IMR-90 (cell line): ENCODE measurements around the gene HTT. TPM values are rescaled to one million over a fixed set of nuclear protein-coding genes. Genes with fewer than 3 reads are reported as not detected.

Experiments used
- ATAC-seq: fragments of 200-7000 bp; cut with Tn5 transposase; 2 replicates; pipeline ENCODE4 v1.9.1; 2020; ENCODE audit warnings: low read depth, mild to moderate bottlenecking, moderate library complexity
- BruUV-seq: library from RNA; stranded (reverse); fragments of 400-500 nt; replicated peaks from 2 replicates; lab custom pipeline; 2021; lab: Mats Ljungman, UMichigan
- CTCF ChIA-PET: fragments of 300-600 bp; formaldehyde crosslinking; extraction: SDS; loops from one replicate; lab custom pipeline; 2021; ENCODE audit warnings: antibody characterized with exemption; lab: Yijun Ruan, JAX
- POLR2A ChIA-PET: fragments of 300-600 bp; sonication (Branson Sonifier 250); formaldehyde crosslinking; loops from one replicate; lab custom pipeline; 2022; ENCODE audit warnings: antibody characterized with exemption; ENCODE audit not compliant: unreplicated experiment; lab: Charles Lee
- DNase-seq: peaks from one replicate; pipeline ENCODE4 v3.0.0; 2013
- H2AFZ ChIP-seq: replicated peaks from 2 replicates; pipeline ENCODE3; 2013; ENCODE audit warnings: low read length, mild to moderate bottlenecking; ENCODE audit not compliant: poor library complexity
- H2AK5ac ChIP-seq: 2 replicates; pipeline ENCODE4 v1.6.1; 2013; ENCODE audit warnings: low read depth, low read length, inconsistent platforms
- H2AK9ac ChIP-seq: replicated peaks from 2 replicates; pipeline ENCODE3; 2013; ENCODE audit warnings: mild to moderate bottlenecking, low read depth, low read length, moderate library complexity; ENCODE audit not compliant: poor library complexity
- H2BK120ac ChIP-seq: 2 replicates; pipeline ENCODE4 v1.6.1; 2013; ENCODE audit warnings: low read depth, low read length, inconsistent platforms
- H2BK15ac ChIP-seq: 3 replicates; pipeline ENCODE4 v1.6.1; 2013; ENCODE audit warnings: low read depth, low read length, inconsistent platforms
- H2BK20ac ChIP-seq: 2 replicates; pipeline ENCODE4 v1.6.1; 2013; ENCODE audit warnings: low read depth, mild to moderate bottlenecking, inconsistent platforms, low read length, moderate library complexity
- H2BK5ac ChIP-seq: 2 replicates; pipeline ENCODE4 v1.6.1; 2013; ENCODE audit warnings: mild to moderate bottlenecking, low read depth, low read length, inconsistent platforms; ENCODE audit not compliant: poor library complexity, severe bottlenecking
- H3K14ac ChIP-seq: replicated peaks from 2 replicates; pipeline ENCODE4 v1.6.1; 2013; ENCODE audit warnings: low read depth, low read length, inconsistent platforms
- H3K18ac ChIP-seq: 2 replicates; pipeline ENCODE4 v1.6.1; 2013; ENCODE audit warnings: low read depth, low read length, control low read depth
- H3K23ac ChIP-seq: 2 replicates; pipeline ENCODE4 v1.6.1; 2013; ENCODE audit warnings: low read depth, low read length, inconsistent platforms
- H3K27ac ChIP-seq: 2 replicates; pipeline ENCODE4 v1.5.1; 2013; ENCODE audit warnings: mild to moderate bottlenecking, control low read depth, low read length; ENCODE audit not compliant: insufficient read depth
- H3K27me3 ChIP-seq: 2 replicates; pipeline ENCODE4 v1.6.1; 2013; ENCODE audit warnings: low read length; ENCODE audit not compliant: control insufficient read depth, insufficient read depth
- H3K36me3 ChIP-seq: 2 replicates; pipeline ENCODE4 v1.6.1; 2013; ENCODE audit warnings: low read length, mixed read lengths; ENCODE audit not compliant: control insufficient read depth, insufficient read depth
- H3K4ac ChIP-seq: 2 replicates; pipeline ENCODE4 v1.6.1; 2013; ENCODE audit warnings: low read depth, low read length, inconsistent platforms
- H3K4me1 ChIP-seq: 2 replicates; pipeline ENCODE4 v1.6.1; 2013; ENCODE audit warnings: low read length, mixed read lengths; ENCODE audit not compliant: control insufficient read depth, insufficient read depth
- H3K4me2 ChIP-seq: 2 replicates; pipeline ENCODE4 v1.6.1; 2013; ENCODE audit warnings: low read depth, mild to moderate bottlenecking, control low read depth, low read length, moderate library complexity
- H3K4me3 ChIP-seq: 2 replicates; pipeline ENCODE4 v1.5.1; 2013; ENCODE audit warnings: low read depth, mild to moderate bottlenecking, control low read depth, low read length, moderate library complexity; ENCODE audit not compliant: insufficient read depth
- H3K56ac ChIP-seq: 2 replicates; pipeline ENCODE4 v1.6.1; 2013; ENCODE audit warnings: low read length, inconsistent platforms; ENCODE audit not compliant: insufficient read depth; ENCODE audit errors: extremely low read depth
- H3K79me1 ChIP-seq, 2 experiments: 2 replicates each; pipeline ENCODE4 v1.6.1; 2013; ENCODE audit warnings: low read length in 2 of 2, inconsistent platforms in 1 of 2, low read depth in 1 of 2
- H3K9ac ChIP-seq: 2 replicates; pipeline ENCODE4 v1.6.1; 2013; ENCODE audit warnings: low read depth, low read length, control low read depth
- H3K9me1 ChIP-seq: 2 replicates; pipeline ENCODE4 v1.6.1; 2013; ENCODE audit warnings: low read length, inconsistent platforms; ENCODE audit not compliant: insufficient read depth
- H3K9me3 ChIP-seq: 2 replicates; pipeline ENCODE4 v1.6.1; 2013; ENCODE audit warnings: low read length; ENCODE audit not compliant: control insufficient read depth, insufficient read depth
- H4K20me1 ChIP-seq: 2 replicates; pipeline ENCODE4 v1.6.1; 2013; ENCODE audit warnings: low read length, inconsistent platforms; ENCODE audit not compliant: insufficient read depth
- H4K5ac ChIP-seq: 2 replicates; pipeline ENCODE4 v1.6.1; 2013; ENCODE audit warnings: mild to moderate bottlenecking, low read depth, low read length, control low read depth
- H4K8ac ChIP-seq, 2 experiments: 2 replicates each; pipeline ENCODE4 v1.6.1; 2013; ENCODE audit warnings: low read depth in 2 of 2, low read length in 2 of 2, control low read depth in 1 of 2, inconsistent platforms in 1 of 2
- H4K91ac ChIP-seq: 2 replicates; pipeline ENCODE4 v1.6.1; 2013; ENCODE audit warnings: low read depth, low read length, inconsistent platforms; ENCODE audit not compliant: insufficient read depth
- BHLHE40 ChIP-seq: fragments of 150-350 bp; IDR thresholded peaks from 2 replicates; pipeline ENCODE4 v1.6.1; 2016; ENCODE audit warnings: mild to moderate bottlenecking, low read depth, low read length
- CEBPB ChIP-seq: IDR thresholded peaks from 2 replicates; pipeline ENCODE4 v1.6.1; 2012; ENCODE audit warnings: low read depth, low read length, improper control_type of control experiment
- CHD1 ChIP-seq: IDR thresholded peaks from 2 replicates; pipeline ENCODE4 v1.6.1; 2012; ENCODE audit warnings: low read depth, low read length, improper control_type of control experiment
- FOS ChIP-seq: fragments of 150-350 bp; IDR thresholded peaks from 2 replicates; pipeline ENCODE4 v1.6.1; 2016; ENCODE audit warnings: low read depth, low read length
- MAFK ChIP-seq: IDR thresholded peaks from 2 replicates; pipeline ENCODE4 v1.6.1; 2012; ENCODE audit warnings: low read depth, low read length, improper control_type of control experiment
- MAZ ChIP-seq: IDR thresholded peaks from 2 replicates; pipeline ENCODE4 v1.6.1; 2012; ENCODE audit warnings: low read depth, mild to moderate bottlenecking, low read length, improper control_type of control experiment, moderate library complexity, borderline replicate concordance
- MXI1 ChIP-seq: IDR thresholded peaks from 2 replicates; pipeline ENCODE4 v1.6.1; 2012; ENCODE audit warnings: low read depth, mild to moderate bottlenecking, low read length, moderate library complexity, borderline replicate concordance
- NFE2L2 ChIP-seq: fragments of 150-350 bp; IDR thresholded peaks from 2 replicates; pipeline ENCODE4 v1.6.1; 2016; ENCODE audit warnings: low read depth, mild to moderate bottlenecking, low read length
- POLR2A ChIP-seq: IDR thresholded peaks from 2 replicates; pipeline ENCODE4 v1.6.1; 2012; ENCODE audit warnings: mild to moderate bottlenecking, low read depth, low read length
- RAD21 ChIP-seq: IDR thresholded peaks from 2 replicates; pipeline ENCODE4 v1.6.1; 2012; ENCODE audit warnings: low read length, improper control_type of control experiment
- RCOR1 ChIP-seq: IDR thresholded peaks from 2 replicates; pipeline ENCODE4 v1.6.1; 2012; ENCODE audit warnings: mild to moderate bottlenecking, low read length, improper control_type of control experiment; ENCODE audit not compliant: insufficient replicate concordance
- RFX5 ChIP-seq: IDR thresholded peaks from 2 replicates; pipeline ENCODE4 v1.8.0; 2012; ENCODE audit warnings: low read depth, mild to moderate bottlenecking, low read length, moderate library complexity
- SMC3 ChIP-seq: fragments of 150-350 bp; IDR thresholded peaks from 2 replicates; pipeline ENCODE4 v1.6.1; 2016; ENCODE audit warnings: low read depth, mild to moderate bottlenecking, antibody characterized with exemption, low read length, moderate library complexity
- WGBS, 2 experiments: methylation state at CpG; one replicate each; pipeline versions ENCODE4 v1.1.5 to v1.1.7; 2013; ENCODE audit warnings: missing lambda C conversion rate in 2 of 2; ENCODE audit not compliant: insufficient read length in 1 of 2; ENCODE audit errors: extremely low coverage in 2 of 2; 5-methylcytosine and 5-hydroxymethylcytosine counted together
- dilution Hi-C: fragments of 300-500 bp; cut with HindIII; formaldehyde crosslinking; loops from one replicate; pipeline ENCODE4 v1.14.3; 2018; ENCODE audit warnings: low sequenced_read_pairs; ENCODE audit not compliant: unreplicated experiment
- in situ Hi-C: fragments of 300-500 bp; cut with MboI; formaldehyde crosslinking; loops from 3 replicates; pipeline ENCODE4 v1.14.3; 2019; ENCODE audit warnings: low sequenced_read_pairs, inconsistent platforms, mixed read lengths
- intact Hi-C: fragments of 100-400 bp; cut with micrococcal nuclease; formaldehyde crosslinking; loops from 2 replicates; pipeline ENCODE4 v1.10.0; 2022
- polyA plus RNA-seq, 3 experiments: library from polyadenylated mRNA; depleted of rRNA; stranded (reverse); fragments of >200 nt; gene quantifications; 2 replicates each; pipeline ENCODE4 v1.2.3, GENCODE V29; 2012; ENCODE audit warnings: low replicate concordance in 1 of 3
- total RNA-seq: library from RNA; depleted of rRNA; stranded (reverse); fragments of >200 nt; gene quantifications from 2 replicates; pipeline ENCODE4 v1.2.3, GENCODE V29; 2012
- TF ChIP-seq, protein P1 (sequence below): fragments of 150-350 bp; IDR thresholded peaks from 2 replicates; pipeline ENCODE4 v1.6.1; 2016; ENCODE audit warnings: low read depth, mild to moderate bottlenecking, low read length, moderate library complexity, borderline replicate concordance
- TF ChIP-seq, protein P2 (sequence below): fragments of 150-350 bp; IDR thresholded peaks from 2 replicates; pipeline ENCODE4 v1.6.1; 2017; ENCODE audit warnings: mild to moderate bottlenecking, antibody characterized with exemption, low read length, low read depth
- TF ChIP-seq, protein P3 (sequence below): conservative IDR thresholded peaks from 2 replicates; pipeline ENCODE4 v1.5.1; 2012; ENCODE audit warnings: mild to moderate bottlenecking, low read depth, low read length, improper control_type of control experiment

The HTT gene
- total and polyA plus RNA-seq, 2 of the 4 experiments (the other 2 are of a cell fraction), result 11.6 to 14.3 TPM

DNA sequence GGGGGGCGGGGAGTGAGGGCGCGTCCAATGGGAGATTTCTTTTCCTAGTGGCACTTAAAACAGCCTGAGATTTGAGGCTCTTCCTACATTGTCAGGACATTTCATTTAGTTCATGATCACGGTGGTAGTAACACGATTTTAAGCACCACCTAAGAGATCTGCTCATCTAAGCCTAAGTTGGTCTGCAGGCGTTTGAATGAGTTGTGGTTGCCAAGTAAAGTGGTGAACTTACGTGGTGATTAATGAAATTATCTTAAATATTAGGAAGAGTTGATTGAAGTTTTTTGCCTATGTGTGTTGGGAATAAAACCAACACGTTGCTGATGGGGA lies 1.1 kb downstream of the HTT start:
- peak overlapping the region; percentile 88 for H3K4me3 ChIP-seq
- H2BK20ac ChIP-seq, result no peak overlapping the region
- dilution Hi-C loops (no loop called here), intact Hi-C loops (no loop called here), in situ Hi-C loops (no loop called here)
- H3K9me3 ChIP-seq, result no peaks in the 10 kb centered on the region
- WGBS, 2 experiments, result 0% methylated on average over 2 of the region's 8 CpGs; no CpG with 5 or more reads in 1 of the 2 experiments
- H3K9me1 ChIP-seq, result peaks cover 13% of the 10 kb centered on the region
- H3K4ac ChIP-seq, result no peak overlapping the region; the same call in 1 of the 2 replicates
- H3K14ac ChIP-seq, result peak overlapping the region; percentile 92
- ATAC-seq (no peak), DNase-seq (no peak)
- H3K56ac ChIP-seq, result 0 out of 2 replicates have a peak overlapping the region, but pooled peaks have one; percentile 53
- H2BK15ac ChIP-seq, result no peak overlapping the region
- no peak overlapping the region for H4K91ac ChIP-seq
- H3K27me3 ChIP-seq, result no peaks in the 10 kb centered on the region
- H2AK5ac ChIP-seq, result no peak overlapping the region
- H3K18ac ChIP-seq, result no peak overlapping the region
- H3K4me1 ChIP-seq, result peaks cover 4% of the 10 kb centered on the region; the same call in 1 of the 2 replicates
- BruUV-seq, result no TSS peak
- H2BK5ac ChIP-seq, result no peak overlapping the region
- peak overlapping the region; percentile 84 for H3K23ac ChIP-seq
- ChIA-PET POLR2A (no interaction called here), CTCF (no interaction called here)
- H3K79me1 ChIP-seq, result peaks cover 8 to 40% of the 10 kb centered on the region in 2 experiments; a peak in 3 of 4 replicates
- H4K20me1 ChIP-seq, result peaks cover 42% of the 10 kb centered on the region
- H4K8ac ChIP-seq, result no peak overlapping the region
- no peak overlapping the region for H2AFZ ChIP-seq
- peak overlapping the region; percentile 46 for H3K9ac ChIP-seq
- H2BK120ac ChIP-seq, result no peak overlapping the region
- TF ChIP-seq RFX5, result no peak
- TF ChIP-seq BHLHE40, result no peak
- TF ChIP-seq RCOR1, result no peak
- TF ChIP-seq POLR2A, result no peak
- TF ChIP-seq SMC3, result no peak
- no peak for TF ChIP-seq RAD21
- TF ChIP-seq MAZ, result no peak
- no peak for TF ChIP-seq MAFK
- no peak for TF ChIP-seq CEBPB
- TF ChIP-seq, protein P1, sequence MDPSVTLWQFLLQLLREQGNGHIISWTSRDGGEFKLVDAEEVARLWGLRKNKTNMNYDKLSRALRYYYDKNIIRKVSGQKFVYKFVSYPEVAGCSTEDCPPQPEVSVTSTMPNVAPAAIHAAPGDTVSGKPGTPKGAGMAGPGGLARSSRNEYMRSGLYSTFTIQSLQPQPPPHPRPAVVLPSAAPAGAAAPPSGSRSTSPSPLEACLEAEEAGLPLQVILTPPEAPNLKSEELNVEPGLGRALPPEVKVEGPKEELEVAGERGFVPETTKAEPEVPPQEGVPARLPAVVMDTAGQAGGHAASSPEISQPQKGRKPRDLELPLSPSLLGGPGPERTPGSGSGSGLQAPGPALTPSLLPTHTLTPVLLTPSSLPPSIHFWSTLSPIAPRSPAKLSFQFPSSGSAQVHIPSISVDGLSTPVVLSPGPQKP, result no peak
- no peak for TF ChIP-seq MXI1
- TF ChIP-seq FOS, result no peak
- TF ChIP-seq, protein P2, sequence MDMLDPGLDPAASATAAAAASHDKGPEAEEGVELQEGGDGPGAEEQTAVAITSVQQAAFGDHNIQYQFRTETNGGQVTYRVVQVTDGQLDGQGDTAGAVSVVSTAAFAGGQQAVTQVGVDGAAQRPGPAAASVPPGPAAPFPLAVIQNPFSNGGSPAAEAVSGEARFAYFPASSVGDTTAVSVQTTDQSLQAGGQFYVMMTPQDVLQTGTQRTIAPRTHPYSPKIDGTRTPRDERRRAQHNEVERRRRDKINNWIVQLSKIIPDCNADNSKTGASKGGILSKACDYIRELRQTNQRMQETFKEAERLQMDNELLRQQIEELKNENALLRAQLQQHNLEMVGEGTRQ, result no peak
- TF ChIP-seq, protein P3, sequence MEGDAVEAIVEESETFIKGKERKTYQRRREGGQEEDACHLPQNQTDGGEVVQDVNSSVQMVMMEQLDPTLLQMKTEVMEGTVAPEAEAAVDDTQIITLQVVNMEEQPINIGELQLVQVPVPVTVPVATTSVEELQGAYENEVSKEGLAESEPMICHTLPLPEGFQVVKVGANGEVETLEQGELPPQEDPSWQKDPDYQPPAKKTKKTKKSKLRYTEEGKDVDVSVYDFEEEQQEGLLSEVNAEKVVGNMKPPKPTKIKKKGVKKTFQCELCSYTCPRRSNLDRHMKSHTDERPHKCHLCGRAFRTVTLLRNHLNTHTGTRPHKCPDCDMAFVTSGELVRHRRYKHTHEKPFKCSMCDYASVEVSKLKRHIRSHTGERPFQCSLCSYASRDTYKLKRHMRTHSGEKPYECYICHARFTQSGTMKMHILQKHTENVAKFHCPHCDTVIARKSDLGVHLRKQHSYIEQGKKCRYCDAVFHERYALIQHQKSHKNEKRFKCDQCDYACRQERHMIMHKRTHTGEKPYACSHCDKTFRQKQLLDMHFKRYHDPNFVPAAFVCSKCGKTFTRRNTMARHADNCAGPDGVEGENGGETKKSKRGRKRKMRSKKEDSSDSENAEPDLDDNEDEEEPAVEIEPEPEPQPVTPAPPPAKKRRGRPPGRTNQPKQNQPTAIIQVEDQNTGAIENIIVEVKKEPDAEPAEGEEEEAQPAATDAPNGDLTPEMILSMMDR, result no peak
- TF ChIP-seq NFE2L2, result no peak
- TF ChIP-seq CHD1, result no peak
- no peaks in the 10 kb centered on the region for H3K36me3 ChIP-seq
- H3K4me2 ChIP-seq, result peak overlapping the region; percentile 100
- no peak overlapping the region for H4K5ac ChIP-seq
- no peak overlapping the region for H3K27ac ChIP-seq
- peak overlapping the region; percentile 38 for H2AK9ac ChIP-seq
